ENCODE data around the gene MCF2L. TPM values are rescaled to one million over a fixed set of nuclear protein-coding genes. Genes with fewer than 3 reads are reported as not detected.

MCF2L gene
- total RNA-seq, 3 donors from 2014 or later: 33.4 to 77.3 (median 38.6) TPM

DNA sequence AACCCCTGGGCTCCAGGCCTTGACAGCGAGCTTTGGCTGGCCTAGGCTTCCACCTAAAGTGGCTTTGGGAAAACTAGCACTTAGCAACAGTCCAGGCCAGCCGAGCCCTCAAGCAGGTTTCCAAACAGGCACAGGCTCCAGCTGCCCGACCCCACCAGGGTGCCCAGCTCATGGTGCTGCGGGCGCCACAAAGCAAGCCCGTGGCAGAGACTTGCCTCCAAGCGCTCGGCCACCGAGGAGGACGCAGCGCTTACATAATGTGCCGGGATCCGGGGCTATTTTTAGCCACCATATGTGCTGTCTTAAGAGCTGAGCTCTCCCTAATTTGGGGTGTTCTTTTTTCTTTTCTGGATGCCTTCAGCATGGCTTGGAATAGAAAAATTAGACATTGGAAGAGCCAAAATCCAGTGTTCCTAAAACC, 80.5 kb downstream of the MCF2L start:
- Histone ChIP-seq H3K4me1 (no peaks in the 10 kb centered on the region), H3K9me3 (no peaks in the 10 kb centered on the region), H3K4me3 (no peak overlapping the region), H3K36me3 (no peaks in the 10 kb centered on the region), H3K27ac (no peak overlapping the region), H3K27me3 (no peaks in the 10 kb centered on the region)
- TF ChIP-seq POLR2AphosphoS5 (IDR thresholded peaks at IDR 0.05) (no peak), POLR2A (IDR thresholded peaks at IDR 0.05) (no peak)
- TF ChIP-seq, protein P1, sequence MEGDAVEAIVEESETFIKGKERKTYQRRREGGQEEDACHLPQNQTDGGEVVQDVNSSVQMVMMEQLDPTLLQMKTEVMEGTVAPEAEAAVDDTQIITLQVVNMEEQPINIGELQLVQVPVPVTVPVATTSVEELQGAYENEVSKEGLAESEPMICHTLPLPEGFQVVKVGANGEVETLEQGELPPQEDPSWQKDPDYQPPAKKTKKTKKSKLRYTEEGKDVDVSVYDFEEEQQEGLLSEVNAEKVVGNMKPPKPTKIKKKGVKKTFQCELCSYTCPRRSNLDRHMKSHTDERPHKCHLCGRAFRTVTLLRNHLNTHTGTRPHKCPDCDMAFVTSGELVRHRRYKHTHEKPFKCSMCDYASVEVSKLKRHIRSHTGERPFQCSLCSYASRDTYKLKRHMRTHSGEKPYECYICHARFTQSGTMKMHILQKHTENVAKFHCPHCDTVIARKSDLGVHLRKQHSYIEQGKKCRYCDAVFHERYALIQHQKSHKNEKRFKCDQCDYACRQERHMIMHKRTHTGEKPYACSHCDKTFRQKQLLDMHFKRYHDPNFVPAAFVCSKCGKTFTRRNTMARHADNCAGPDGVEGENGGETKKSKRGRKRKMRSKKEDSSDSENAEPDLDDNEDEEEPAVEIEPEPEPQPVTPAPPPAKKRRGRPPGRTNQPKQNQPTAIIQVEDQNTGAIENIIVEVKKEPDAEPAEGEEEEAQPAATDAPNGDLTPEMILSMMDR (IDR thresholded peaks at IDR 0.05): no peak
- intact Hi-C loops (cut with DNase I; ENCODE audit: low total_unique reads): no loop called here
- DNase-seq (ENCODE audit: low spot score in 2 of 2): no peak

DNA sequence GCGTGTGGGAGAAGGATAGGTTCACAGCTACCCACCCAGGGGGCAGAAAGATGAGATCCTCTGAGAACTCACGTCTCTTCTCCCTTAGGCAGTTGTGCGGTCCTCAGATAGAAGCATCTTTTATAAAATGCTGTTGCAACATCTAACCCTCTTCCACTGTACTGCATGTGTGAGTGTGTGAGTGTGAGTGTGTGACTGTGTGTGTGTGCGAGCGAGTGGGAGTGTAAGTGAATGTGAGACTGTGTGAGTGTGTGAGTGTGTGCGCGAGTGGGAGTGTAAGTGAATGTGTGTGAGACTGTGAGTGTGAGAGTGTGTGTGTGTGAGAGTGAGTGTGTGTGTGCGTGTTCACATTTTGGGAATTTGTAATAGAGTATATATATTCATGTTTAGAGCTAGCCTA, 81.0 kb downstream of the MCF2L start:
- TF ChIP-seq POLR2AphosphoS5 (IDR thresholded peaks at IDR 0.05): no peak
- no peak for TF ChIP-seq POLR2A (IDR thresholded peaks at IDR 0.05)
- TF ChIP-seq, protein P1 (IDR thresholded peaks at IDR 0.05): no peak
- Histone ChIP-seq H3K27me3 (no peaks in the 10 kb centered on the region), H3K4me3 (no peak overlapping the region), H3K27ac (no peak overlapping the region), H3K4me1 (no peaks in the 10 kb centered on the region), H3K36me3 (no peaks in the 10 kb centered on the region), H3K9me3 (no peaks in the 10 kb centered on the region)
- no peak for DNase-seq (ENCODE audit: low spot score in 2 of 2)
- intact Hi-C loops (cut with DNase I; ENCODE audit: low total_unique reads): no loop called here

DNA sequence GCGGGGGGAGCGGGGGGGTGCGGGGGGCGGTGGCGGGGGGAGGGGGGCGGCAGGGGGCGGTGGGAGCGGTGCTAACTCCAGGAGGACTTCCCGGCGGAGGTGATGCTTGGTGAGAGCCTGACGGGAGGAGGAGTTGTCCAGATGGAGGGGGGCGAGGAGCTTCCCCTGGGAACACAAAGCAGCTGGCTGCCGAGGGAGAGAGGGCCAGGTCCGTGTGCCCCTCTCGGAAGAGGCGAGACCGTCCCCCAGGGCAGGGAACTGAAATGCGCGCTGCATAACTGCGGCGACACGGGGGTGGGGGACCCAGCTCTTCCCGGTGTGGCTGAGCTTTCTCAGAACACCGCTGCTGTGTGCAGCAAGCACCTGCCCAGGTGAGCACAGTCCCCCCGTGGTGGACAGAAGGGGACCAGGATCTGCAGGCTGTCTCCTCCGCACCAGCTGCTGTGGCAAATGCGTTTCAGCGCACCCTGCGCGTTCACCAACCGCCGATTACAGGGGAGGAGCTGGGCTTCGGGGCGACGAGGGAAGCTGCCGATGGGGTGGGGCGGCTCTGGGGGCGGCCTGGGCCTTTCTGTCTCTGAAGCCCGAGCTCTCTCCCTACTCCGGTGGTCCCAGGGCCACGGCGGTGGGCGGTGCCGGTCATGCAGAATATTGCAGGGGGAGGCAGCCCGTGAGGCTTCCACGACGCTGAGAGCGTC, 81.9 kb downstream of the MCF2L start:
- Histone ChIP-seq H3K36me3 (no peaks in the 10 kb centered on the region), H3K9me3 (no peaks in the 10 kb centered on the region), H3K27me3 (no peaks in the 10 kb centered on the region), H3K4me1 (no peaks in the 10 kb centered on the region), H3K27ac (no peak overlapping the region), H3K4me3 (no peak overlapping the region)
- no peak for DNase-seq (ENCODE audit: low spot score in 2 of 2)
- intact Hi-C loops (cut with DNase I; ENCODE audit: low total_unique reads): no loop called here
- no peak for TF ChIP-seq POLR2A (IDR thresholded peaks at IDR 0.05)
- TF ChIP-seq POLR2AphosphoS5 (IDR thresholded peaks at IDR 0.05): no peak
- TF ChIP-seq, protein P1 (IDR thresholded peaks at IDR 0.05): no peak

DNA sequence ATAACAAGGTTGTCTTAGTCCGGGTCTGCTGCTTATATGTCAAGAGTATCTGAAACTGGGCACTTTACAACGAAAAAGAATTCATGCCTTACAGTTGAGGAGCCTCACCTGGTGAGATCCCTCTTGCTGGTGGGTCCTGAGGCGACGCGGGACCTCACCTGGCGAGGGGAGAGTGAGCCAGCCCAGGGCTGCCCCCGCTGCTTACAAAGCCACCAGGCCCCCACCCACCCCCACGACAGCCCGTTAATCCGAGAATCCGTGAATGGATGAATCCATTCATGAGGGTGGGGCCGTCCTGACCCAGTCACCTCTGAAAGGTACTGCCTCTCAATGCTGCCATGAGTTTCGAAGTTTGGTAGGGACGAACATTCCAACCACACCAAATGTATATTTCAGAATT, 82.6 kb downstream of the MCF2L start:
- Histone ChIP-seq H3K27me3 (no peaks in the 10 kb centered on the region), H3K4me1 (no peaks in the 10 kb centered on the region), H3K36me3 (no peaks in the 10 kb centered on the region), H3K9me3 (no peaks in the 10 kb centered on the region), H3K4me3 (no peak overlapping the region), H3K27ac (no peak overlapping the region)
- TF ChIP-seq POLR2AphosphoS5 (IDR thresholded peaks at IDR 0.05): no peak
- TF ChIP-seq POLR2A (IDR thresholded peaks at IDR 0.05): no peak
- TF ChIP-seq, protein P1 (IDR thresholded peaks at IDR 0.05): no peak
- DNase-seq (ENCODE audit: low spot score in 2 of 2): no peak
- intact Hi-C loops (cut with DNase I; ENCODE audit: low total_unique reads): no loop called here

DNA sequence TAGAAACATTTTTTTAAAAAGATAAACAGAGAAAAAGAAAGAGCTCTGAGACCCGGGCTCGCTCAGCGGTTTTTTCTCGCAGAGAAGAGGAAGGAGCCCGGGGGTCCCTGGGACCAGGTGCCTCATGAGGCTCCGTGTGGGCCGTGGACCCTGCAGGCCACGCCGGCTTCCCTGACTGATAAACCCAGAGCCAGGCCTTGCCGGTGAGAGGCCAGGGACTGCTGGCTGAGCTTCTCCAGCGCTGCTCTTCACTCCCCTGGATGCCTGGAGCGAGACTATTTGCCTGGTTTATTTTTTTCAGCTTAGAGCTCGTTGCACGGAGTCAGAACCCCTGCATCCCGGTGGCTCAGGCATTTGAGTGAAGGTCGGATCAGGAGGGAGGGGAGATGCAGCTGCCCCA, 83.2 kb downstream of the MCF2L start:
- no peaks in the 10 kb centered on the region for H3K4me1 ChIP-seq
- no peaks in the 10 kb centered on the region for H3K27me3 ChIP-seq
- TF ChIP-seq POLR2AphosphoS5 (IDR thresholded peaks at IDR 0.05): no peak
- TF ChIP-seq, protein P1 (IDR thresholded peaks at IDR 0.05): no peak
- no peak for TF ChIP-seq POLR2A (IDR thresholded peaks at IDR 0.05)
- no peaks in the 10 kb centered on the region for H3K9me3 ChIP-seq
- DNase-seq (ENCODE audit: low spot score in 2 of 2): no peak
- intact Hi-C loops (cut with DNase I; ENCODE audit: low total_unique reads): no loop called here
- H3K36me3 ChIP-seq: no peaks in the 10 kb centered on the region
- no peak overlapping the region for H3K27ac ChIP-seq
- no peak overlapping the region for H3K4me3 ChIP-seq

All from breast epithelium (tissue), 4 donors.